Mesenchymal stem cell (in vitro differentiated cells and primary cell): ENCODE measurements around the gene VIPR2.
"Not testable (repeated sequence)": the region's sequence is repeated elsewhere in the genome, so short reads cannot be mapped to it uniquely, and the experiment has no call there.

Experiments
- DNase-seq: peaks from one replicate; pipeline ENCODE4 v3.0.0-alpha.2; 2013
- H2AFZ ChIP-seq: one replicate; pipeline ENCODE4 v1.6.1; 2013; ENCODE audit warnings: low read depth, mild to moderate bottlenecking, control low read depth, inconsistent platforms, low read length, moderate library complexity
- H2AK5ac ChIP-seq: 2 replicates; pipeline ENCODE4 v1.6.1; 2013; ENCODE audit warnings: low read length, moderate library complexity, mild to moderate bottlenecking, inconsistent platforms; ENCODE audit not compliant: severe bottlenecking
- H2BK120ac ChIP-seq: one replicate; pipeline ENCODE4 v1.6.1; 2013; ENCODE audit warnings: low read depth, mild to moderate bottlenecking, inconsistent platforms, low read length, moderate library complexity
- H2BK12ac ChIP-seq, 2 experiments: one replicate each; pipeline ENCODE4 v1.6.1; 2013; ENCODE audit warnings: inconsistent platforms in 2 of 2, low read length in 2 of 2, mild to moderate bottlenecking in 2 of 2, moderate library complexity in 2 of 2, control low read depth in 1 of 2
- H2BK15ac ChIP-seq: one replicate; pipeline ENCODE4 v1.6.1; 2013; ENCODE audit warnings: mild to moderate bottlenecking, low read depth, inconsistent platforms; ENCODE audit not compliant: poor library complexity, severe bottlenecking
- H2BK5ac ChIP-seq: 2 replicates; pipeline ENCODE4 v1.6.1; 2013; ENCODE audit warnings: low read depth, mild to moderate bottlenecking, low read length, control low read depth, inconsistent platforms; ENCODE audit not compliant: poor library complexity, severe bottlenecking
- H3K14ac ChIP-seq, 2 experiments: one replicate each; pipeline ENCODE4 v1.6.1; 2013; ENCODE audit warnings: inconsistent platforms in 2 of 2, low read length in 2 of 2, control low read depth in 1 of 2, mild to moderate bottlenecking in 1 of 2, moderate library complexity in 1 of 2
- H3K18ac ChIP-seq, 2 experiments: one replicate each; pipeline ENCODE4 v1.6.1; 2013; ENCODE audit warnings: inconsistent platforms in 2 of 2, low read length in 2 of 2, control low read depth in 1 of 2, low read depth in 1 of 2, mild to moderate bottlenecking in 1 of 2
- H3K23ac ChIP-seq, 2 experiments: one replicate each; pipeline ENCODE4 v1.6.1; 2013; ENCODE audit warnings: inconsistent platforms in 2 of 2, low read length in 2 of 2, mild to moderate bottlenecking in 2 of 2, moderate library complexity in 2 of 2, control low read depth in 1 of 2
- H3K27ac ChIP-seq: 2 replicates; pipeline ENCODE4 v1.5.1; 2013; ENCODE audit warnings: mild to moderate bottlenecking, moderate library complexity, low read length, control low read depth, inconsistent platforms; ENCODE audit not compliant: poor library complexity, severe bottlenecking
- H3K27me3 ChIP-seq, 2 experiments: 2 replicates each; pipeline versions ENCODE4 v1.6.1 to v1.7.0; 2013; ENCODE audit warnings: low read length in 2 of 2, mild to moderate bottlenecking in 2 of 2, moderate library complexity in 2 of 2, control low read depth in 1 of 2, inconsistent platforms in 1 of 2; ENCODE audit not compliant: control insufficient read depth in 1 of 2, insufficient read depth in 1 of 2
- H3K36me3 ChIP-seq, 2 experiments: 2 replicates each; pipeline versions ENCODE4 v1.6.1 to v1.7.0; 2013; ENCODE audit warnings: low read length in 2 of 2, control low read depth in 1 of 2, inconsistent platforms in 1 of 2, low read depth in 1 of 2, mild to moderate bottlenecking in 1 of 2; ENCODE audit not compliant: insufficient read depth in 2 of 2, control insufficient read depth in 1 of 2
- H3K4ac ChIP-seq, 2 experiments: one replicate each; pipeline ENCODE4 v1.6.1; 2013; ENCODE audit warnings: inconsistent platforms in 2 of 2, low read length in 2 of 2, mild to moderate bottlenecking in 2 of 2, moderate library complexity in 2 of 2, control low read depth in 1 of 2, low read depth in 1 of 2
- H3K4me1 ChIP-seq: 2 replicates; pipeline ENCODE4 v1.6.1; 2013; ENCODE audit warnings: low read depth, low read length, control low read depth; ENCODE audit not compliant: control insufficient read depth, insufficient read depth
- H3K4me2 ChIP-seq: 2 replicates; pipeline ENCODE4 v1.6.1; 2013; ENCODE audit warnings: low read length, mild to moderate bottlenecking, inconsistent platforms; ENCODE audit not compliant: poor library complexity, severe bottlenecking
- H3K4me3 ChIP-seq, 2 experiments: 2 replicates each; pipeline versions ENCODE4 v1.5.1 to v1.7.0; 2013; ENCODE audit warnings: low read length in 2 of 2, mild to moderate bottlenecking in 2 of 2, control low read depth in 1 of 2, low read depth in 1 of 2; ENCODE audit not compliant: insufficient read depth in 1 of 2
- H3K79me1 ChIP-seq: replicated peaks from 2 replicates; pipeline ENCODE4 v1.6.1; 2013; ENCODE audit warnings: mild to moderate bottlenecking, control low read depth, low read length, inconsistent platforms; ENCODE audit not compliant: poor library complexity, severe bottlenecking
- H3K9ac ChIP-seq: 2 replicates; pipeline ENCODE4 v1.7.0; 2013; ENCODE audit warnings: mild to moderate bottlenecking, low read length, moderate library complexity
- H3K9me3 ChIP-seq: 2 replicates; pipeline ENCODE4 v1.7.0; 2013; ENCODE audit warnings: mild to moderate bottlenecking, low read length; ENCODE audit not compliant: control insufficient read depth
- H4K8ac ChIP-seq: one replicate; pipeline ENCODE4 v1.6.1; 2013; ENCODE audit warnings: inconsistent platforms, mild to moderate bottlenecking, low read length, moderate library complexity
- H4K91ac ChIP-seq: one replicate; pipeline ENCODE4 v1.6.1; 2013; ENCODE audit warnings: mild to moderate bottlenecking, low read length, inconsistent platforms
- WGBS: methylation state at CpG from one replicate; pipeline ENCODE4 v1.1.7; 2013; ENCODE audit warnings: mixed read lengths; 5-methylcytosine and 5-hydroxymethylcytosine counted together

VIPR2 gene

DNA sequence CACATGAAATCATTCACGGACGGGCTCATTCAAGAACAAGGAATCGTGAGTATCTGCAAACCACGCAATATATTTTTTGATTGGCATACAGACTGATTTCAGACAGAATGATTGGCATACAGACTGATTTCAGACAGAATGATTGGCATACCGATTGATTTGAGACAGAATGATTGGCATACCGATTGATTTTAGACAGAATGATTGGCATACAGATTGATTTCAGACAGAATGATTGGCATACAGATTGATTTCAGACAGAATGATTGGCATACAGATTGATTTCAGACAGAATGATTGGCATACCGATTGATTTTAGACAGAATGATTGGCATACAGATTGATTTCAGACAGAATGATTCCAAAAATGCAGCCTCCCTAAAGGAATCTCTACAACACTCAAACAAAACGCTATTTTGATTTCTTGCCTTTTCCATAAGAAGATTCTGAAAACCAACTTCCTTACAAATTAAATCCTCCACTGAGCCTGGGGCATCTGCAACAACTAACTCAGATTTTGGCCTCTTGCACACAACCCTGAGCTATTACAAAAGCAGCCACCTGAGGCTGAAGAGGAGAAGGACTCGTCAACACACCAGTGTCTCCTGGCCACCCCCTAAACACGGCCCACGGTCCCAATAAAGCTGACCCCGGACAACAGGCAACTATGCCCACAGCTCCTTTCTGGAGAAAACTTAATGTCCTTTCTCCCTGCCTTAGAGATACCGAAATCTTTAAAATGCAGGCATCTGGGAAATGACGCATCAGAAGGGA, 11.8 kb downstream of the VIPR2 start:
- H3K18ac ChIP-seq, H3K4ac ChIP-seq, H2AFZ ChIP-seq, H4K8ac ChIP-seq, H2BK120ac ChIP-seq, H3K23ac ChIP-seq, H3K9ac ChIP-seq, H2AK5ac ChIP-seq, H2BK5ac ChIP-seq, H2BK15ac ChIP-seq, H3K14ac ChIP-seq, H3K4me3 ChIP-seq, H3K27ac ChIP-seq, DNase-seq, H4K91ac ChIP-seq, H3K9me3 ChIP-seq, H3K79me1 ChIP-seq, H3K36me3 ChIP-seq, H3K4me1 ChIP-seq, H2BK12ac ChIP-seq, H3K4me2 ChIP-seq: not testable (repeated sequence)
- 81% methylated on average over 6 of the region's 14 CpGs for WGBS
- H3K27me3 ChIP-seq = peaks cover 2 to 17% of the 10 kb centered on the region in 2 experiments

- Histone ChIP-seq H2BK5ac (no peak overlapping the region), H3K9ac (no peak overlapping the region), H3K4me3 (no peak overlapping the region), H3K27ac (no peak overlapping the region), H2BK120ac (no peak overlapping the region), H3K14ac (no peak overlapping the region), H3K9me3 (no peaks in the 10 kb centered on the region), H3K4ac (no peak overlapping the region), H3K4me2 (no peak overlapping the region), H2AFZ (no peak overlapping the region), H3K36me3 (no peaks in the 10 kb centered on the region), H3K18ac (no peak overlapping the region), H3K79me1 (no peaks in the 10 kb centered on the region), H3K4me1 (no peaks in the 10 kb centered on the region), H3K23ac (no peak overlapping the region), H2BK12ac (no peak overlapping the region), H3K27me3 (peaks cover 0 to 32% of the 10 kb centered on the region in 2 experiments), H2AK5ac (no peak overlapping the region), H4K91ac (no peak overlapping the region), H4K8ac (no peak overlapping the region), H2BK15ac (no peak overlapping the region)
- DNase-seq = no peak
- WGBS = 68% methylated on average over 8 of the region's 8 CpGs
Observed at GRCh38 chr7:159130820-159131219, 13.8 kb downstream of the VIPR2 start.

DNA sequence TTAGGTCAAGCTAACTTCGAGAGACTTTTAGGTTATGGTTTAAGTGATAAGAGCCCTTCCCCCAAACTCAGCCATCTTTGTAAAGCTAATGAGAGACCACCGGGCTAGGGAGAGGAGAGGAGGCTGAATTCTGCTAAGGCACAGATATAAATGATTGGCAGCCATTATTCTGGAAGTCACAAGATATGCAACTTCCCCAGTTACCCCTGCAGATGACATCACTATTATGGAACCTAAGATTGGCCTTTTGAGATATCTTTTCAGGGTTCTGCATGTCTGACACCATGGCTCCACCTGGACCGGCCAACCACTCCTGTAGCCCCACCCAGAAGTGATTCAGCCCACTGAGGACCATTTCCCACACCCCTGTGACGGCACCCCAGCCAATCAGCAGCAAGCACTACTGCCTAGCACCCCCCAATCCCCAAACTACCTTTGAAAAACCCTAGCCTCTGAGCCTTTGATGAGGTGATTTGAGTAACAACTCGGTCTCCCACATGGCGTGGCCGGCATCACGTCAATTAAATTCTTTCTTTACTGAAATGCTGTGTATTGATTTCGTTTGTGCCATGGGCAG, 14.4 kb downstream of the VIPR2 start:
- Histone ChIP-seq H3K9me3 (no peaks in the 10 kb centered on the region), H3K4me3 (no peak overlapping the region)
- 74% methylated on average over 7 of the region's 9 CpGs for WGBS

GRCh38 chr7:159128767-159129166, 15.9 kb downstream of the VIPR2 start:
- Histone ChIP-seq H3K27me3 (peaks cover 0 to 32% of the 10 kb centered on the region in 2 experiments), H2AFZ (no peak overlapping the region), H3K4me1 (no peaks in the 10 kb centered on the region), H2BK120ac (no peak overlapping the region), H2AK5ac (no peak overlapping the region), H3K9ac (no peak overlapping the region), H2BK12ac (no peak overlapping the region), H2BK5ac (no peak overlapping the region), H2BK15ac (no peak overlapping the region), H4K8ac (no peak overlapping the region), H3K36me3 (no peaks in the 10 kb centered on the region), H3K4me3 (no peak overlapping the region), H3K14ac (no peak overlapping the region), H3K4ac (no peak overlapping the region), H3K18ac (no peak overlapping the region), H3K79me1 (no peaks in the 10 kb centered on the region), H3K27ac (no peak overlapping the region), H3K23ac (no peak overlapping the region), H3K9me3 (no peaks in the 10 kb centered on the region), H4K91ac (no peak overlapping the region), H3K4me2 (no peak overlapping the region)
- WGBS = 92% methylated on average over 10 of the region's 10 CpGs
- DNase-seq = no peak

More for the DNA sequence above, 14.4 kb downstream of the VIPR2 start:
- Histone ChIP-seq H3K36me3 (no peaks in the 10 kb centered on the region), H2BK5ac (no peak overlapping the region), H3K79me1 (no peaks in the 10 kb centered on the region), H3K4me1 (no peaks in the 10 kb centered on the region), H4K8ac (no peak overlapping the region), H3K27ac (no peak overlapping the region), H2AFZ (no peak overlapping the region), H3K14ac (no peak overlapping the region), H2AK5ac (no peak overlapping the region), H2BK12ac (no peak overlapping the region), H3K4me2 (no peak overlapping the region), H4K91ac (no peak overlapping the region), H3K27me3 (peaks cover 0 to 32% of the 10 kb centered on the region in 2 experiments), H2BK15ac (no peak overlapping the region), H3K9ac (no peak overlapping the region), H3K4ac (no peak overlapping the region), H3K23ac (no peak overlapping the region), H3K18ac (no peak overlapping the region), H2BK120ac (no peak overlapping the region)
- no peak for DNase-seq
